ENCODE measurements around the gene GPRC5B. TPM values are rescaled to one million over a fixed set of nuclear protein-coding genes. Genes with fewer than 3 reads are reported as not detected.

GPRC5B gene
- total RNA-seq, 4 donors from 2014 or later = 19.9 to 34.1 (median 27.7) TPM

GRCh38 chr16:19823322-19823721, 61.3 kb downstream of the GPRC5B start:
- 94 to 96% methylated on average over 4 to 6 of the region's 6 CpGs for WGBS, 2 donors
- TF ChIP-seq CTCF (IDR thresholded peaks at IDR 0.05) (no peak), POLR2A (IDR thresholded peaks at IDR 0.05) (no peak)
- DNase-seq = no peak
- Histone ChIP-seq H3K9me3 (no peaks in the 10 kb centered on the region), H3K4me1 (no peaks in the 10 kb centered on the region), H3K36me3 (peaks cover 0 to 3% of the 10 kb centered on the region in 2 donors), H3K27me3 (no peaks in the 10 kb centered on the region), H3K27ac (no peak overlapping the region), H3K4me3 (replicated peaks in 1 of 3) (no peak overlapping the region)
- intact Hi-C loops (cut with DNase I) = no loop called here

GRCh38 chr16:19822533-19822932, 62.1 kb downstream of the GPRC5B start:
- H3K27ac ChIP-seq = no peak overlapping the region
- no peaks in the 10 kb centered on the region for H3K27me3 ChIP-seq
- H3K36me3 ChIP-seq = peaks cover 0 to 3% of the 10 kb centered on the region in 2 donors
- 77 to 91% methylated on average over 2 of the region's 2 CpGs for WGBS, 2 donors
- no peak overlapping the region for H3K4me3 ChIP-seq (replicated peaks in 1 of 3)
- no peaks in the 10 kb centered on the region for H3K9me3 ChIP-seq
- H3K4me1 ChIP-seq = no peaks in the 10 kb centered on the region
- intact Hi-C loops (cut with DNase I) = no loop called here
- DNase-seq = no peak
- TF ChIP-seq CTCF (IDR thresholded peaks at IDR 0.05) (no peak), POLR2A (IDR thresholded peaks at IDR 0.05) (no peak)

- no peaks in the 10 kb centered on the region for H3K27me3 ChIP-seq
- no peak for DNase-seq
- no peak overlapping the region for H3K27ac ChIP-seq
- TF ChIP-seq CTCF (IDR thresholded peaks at IDR 0.05) = no peak
- TF ChIP-seq POLR2A (IDR thresholded peaks at IDR 0.05) = no peak
- no peaks in the 10 kb centered on the region for H3K4me1 ChIP-seq
- 93% methylated on average over 7 of the region's 7 CpGs for WGBS, 2 donors
- H3K4me3 ChIP-seq (replicated peaks in 1 of 3) = no peak overlapping the region
- H3K36me3 ChIP-seq = no peaks in the 10 kb centered on the region
- H3K9me3 ChIP-seq = no peaks in the 10 kb centered on the region
- intact Hi-C loops (cut with DNase I) = loop anchor here (10.0 kb wide), 1 partner anchor 57 kb away; no protein-coding TSS in a partner anchor
Measured at GRCh38 chr16:19817875-19818274, 66.8 kb downstream of the GPRC5B start.

- 89 to 92% methylated on average over 3 of the region's 3 CpGs for WGBS, 2 donors
- no peak overlapping the region for H3K4me3 ChIP-seq (replicated peaks in 1 of 3)
- no peak for DNase-seq
- H3K27ac ChIP-seq = no peak overlapping the region
- no peaks in the 10 kb centered on the region for H3K36me3 ChIP-seq
- TF ChIP-seq POLR2A (IDR thresholded peaks at IDR 0.05) (no peak), CTCF (IDR thresholded peaks at IDR 0.05) (no peak)
- H3K27me3 ChIP-seq = no peaks in the 10 kb centered on the region
- no peaks in the 10 kb centered on the region for H3K9me3 ChIP-seq
- no peaks in the 10 kb centered on the region for H3K4me1 ChIP-seq
- intact Hi-C loops (cut with DNase I) = loop anchor here (10.0 kb wide), 1 partner anchor 58 kb away; no protein-coding TSS in a partner anchor
Measured at GRCh38 chr16:19817122-19817521, 67.5 kb downstream of the GPRC5B start.

GRCh38 chr16:19815418-19815817, 69.2 kb downstream of the GPRC5B start:
- intact Hi-C loops (cut with DNase I) = loop anchor here (10.0 kb wide), 1 partner anchor 59 kb away; no protein-coding TSS in a partner anchor
- WGBS, 2 donors = 79 to 84% methylated on average over 2 of the region's 2 CpGs
- Histone ChIP-seq H3K4me3 (replicated peaks in 1 of 3) (no peak overlapping the region), H3K27ac (no peak overlapping the region), H3K9me3 (no peaks in the 10 kb centered on the region), H3K4me1 (peaks cover 11 to 13% of the 10 kb centered on the region in 2 donors), H3K27me3 (no peaks in the 10 kb centered on the region), H3K36me3 (no peaks in the 10 kb centered on the region)
- TF ChIP-seq POLR2A (IDR thresholded peaks at IDR 0.05) = no peak
- no peak for TF ChIP-seq CTCF (IDR thresholded peaks at IDR 0.05)
- DNase-seq = no peak

All from thyroid gland (tissue), 4 donors.